Psoas muscle (tissue), 8 donors: Measurements from ENCODE around the gene APLNR. TPM values are rescaled to one million over a fixed set of nuclear protein-coding genes. Genes with fewer than 3 reads are reported as not detected.

Source experiments
- ATAC-seq, 4 donors: fragments of 200-7000 bp; cut with Tn5 transposase; one replicate each; pipeline ENCODE4 v1.9.1; 2020; ENCODE audit warnings: moderate library complexity in 3 of 4, mild to moderate bottlenecking in 2 of 4
- DNase-seq, 2 donors: peaks; one replicate each; pipeline ENCODE4 v3.0.0-alpha.2; 2020
- H3K27ac ChIP-seq: fragments of 200-600 bp; one replicate; pipeline ENCODE4 v1.8.0; 2022
- H3K27me3 ChIP-seq, 3 donors: fragments of 200-600 bp in 1 of 3; one replicate each; pipeline versions ENCODE4 v1.6.1 to v1.8.0; 2013 to 2022; ENCODE audit warnings: low read length in 2 of 3, mild to moderate bottlenecking in 2 of 3, moderate library complexity in 1 of 3; ENCODE audit not compliant: insufficient read depth in 3 of 3
- H3K36me3 ChIP-seq, 2 donors: fragments of 200-600 bp in 1 of 2; one replicate each; pipeline versions ENCODE4 v1.6.1 to v1.8.0; 2013 to 2022; ENCODE audit warnings: low read depth in 1 of 2, mild to moderate bottlenecking in 1 of 2, moderate library complexity in 1 of 2; ENCODE audit not compliant: insufficient read depth in 1 of 2
- H3K4me1 ChIP-seq: fragments of 200-600 bp; one replicate; pipeline ENCODE4 v1.8.0; 2022
- H3K4me3 ChIP-seq: fragments of 200-600 bp; one replicate; pipeline ENCODE4 v1.8.0; 2022; ENCODE audit warnings: mild to moderate bottlenecking
- H3K9me3 ChIP-seq: fragments of 200-600 bp; one replicate; pipeline ENCODE4 v1.8.0; 2022
- CTCF ChIP-seq: fragments of 200-600 bp; IDR thresholded peaks from one replicate; pipeline ENCODE4 v1.8.0; 2022; ENCODE audit warnings: antibody characterized with exemption
- WGBS, 3 donors: extraction: QIAGEN DNeasy Blood & Tissue Kit; methylation state at CpG; one replicate each; pipeline versions ENCODE4 v1.1.6 to v1.1.7; 2013; 5-methylcytosine and 5-hydroxymethylcytosine counted together
- intact Hi-C, 2 donors: fragments of 100-400 bp; cut with DNase I; formaldehyde crosslinking; loops; one replicate each; pipeline versions ENCODE4 v1.11.0 to v1.14.2; 2022
- polyA plus RNA-seq, 3 donors: library from polyadenylated mRNA; stranded (reverse); fragments of 200-250 nt; gene quantifications; one replicate each; pipeline ENCODE4 v1.2.3, GENCODE V29; 2013
- total RNA-seq, 4 donors: library from RNA; stranded (reverse); fragmentation: NEBNext Ultra II Directional in 2 of 4; extraction: Animal tissue kit (Norgen Biotek cat#: 25700) in 2 of 4; gene quantifications; one replicate each; pipeline versions ENCODE4 v1.2.1 to v1.2.4, GENCODE V29; 2021 to 2023
- donor health status: healthy with polysubstance abuse.
- donor health status: DM: no; HTN: no; CAD: no; lungs with moderate emphysema.
- donor health status: Bipolar disorder and iron deficiency.
- donor health status: healthy.
- donor health status: DM: yes; HTN: yes; CAD: no.
- donor health status: DM: no; HTN: no; CAD: no.
- donor health status: DM: no; HTN: no; CAD: no.
- donor health status: DM: yes; HTN: yes; CAD: no.

APLNR gene
- total and polyA plus RNA-seq, 7 donors = 0.75 to 17.0 (median 3.5) TPM

- peaks cover 0 to 26% (median 0%) of the 10 kb centered on the region in 3 donors for H3K27me3 ChIP-seq
- DNase-seq (peak in 1 of 2 donors; percentile 42), ATAC-seq (peak in 1 of 4 donors; percentile 37)
- H3K27ac ChIP-seq = no peak overlapping the region
- 5 to 12% (median 7%) methylated on average over 3 of the region's 3 CpGs for WGBS, 3 donors
- TF ChIP-seq CTCF = peak; percentile 6
- H3K9me3 ChIP-seq = no peaks in the 10 kb centered on the region
- H3K4me3 ChIP-seq = no peak overlapping the region
- no peaks in the 10 kb centered on the region for H3K36me3 ChIP-seq
- peaks cover 14% of the 10 kb centered on the region for H3K4me1 ChIP-seq
- intact Hi-C loops = no loop called here
Observed at GRCh38 chr11:57205041-57205641, 31.9 kb downstream of the APLNR start.

- intact Hi-C loops = loop anchor here in 1 of 2 donors (5.0 kb wide), 1 partner anchor 33 kb away; the partner anchor contains the start of gene APLNR
- H3K27me3 ChIP-seq = peaks cover 0 to 26% (median 0%) of the 10 kb centered on the region in 3 donors
- peaks cover 14% of the 10 kb centered on the region for H3K4me1 ChIP-seq
- H3K27ac ChIP-seq = no peak overlapping the region
- no peaks in the 10 kb centered on the region for H3K9me3 ChIP-seq
- no peak for TF ChIP-seq CTCF
- ATAC-seq = no peak
- WGBS, 3 donors = 46 to 58% (median 52%) methylated on average over 7 of the region's 7 CpGs
- no peak overlapping the region for H3K4me3 ChIP-seq
- H3K36me3 ChIP-seq = no peaks in the 10 kb centered on the region
- no peak for DNase-seq
Observed at GRCh38 chr11:57203882-57204480, 33.1 kb downstream of the APLNR start.

GRCh38 chr11:57203359-57203758, 33.7 kb downstream of the APLNR start:
- Histone ChIP-seq H3K27me3 (peaks cover 0 to 26% (median 0%) of the 10 kb centered on the region in 3 donors), H3K4me1 (peaks cover 14% of the 10 kb centered on the region), H3K4me3 (no peak overlapping the region), H3K36me3 (no peaks in the 10 kb centered on the region), H3K27ac (no peak overlapping the region), H3K9me3 (no peaks in the 10 kb centered on the region)
- intact Hi-C loops = loop anchor here in 1 of 2 donors (5.0 kb wide), 1 partner anchor 34 kb away; the partner anchor contains the start of gene APLNR
- ATAC-seq = peak; percentile 42 to 80 (median 70)
- TF ChIP-seq CTCF = no peak
- DNase-seq = peak; percentile 67 to 87
- WGBS, 3 donors = 8 to 16% (median 9%) methylated on average over 3 of the region's 3 CpGs

- 18 to 22% (median 22%) methylated on average over 10 of the region's 10 CpGs for WGBS, 3 donors
Observed at GRCh38 chr11:57202281-57202680, 34.8 kb downstream of the APLNR start.

More at GRCh38 chr11:57202281-57202680, 34.8 kb downstream of the APLNR start:
- Histone ChIP-seq H3K4me1 (peaks cover 14% of the 10 kb centered on the region), H3K27me3 (peaks cover 0 to 26% (median 0%) of the 10 kb centered on the region in 3 donors), H3K4me3 (no peak overlapping the region), H3K36me3 (no peaks in the 10 kb centered on the region), H3K27ac (no peak overlapping the region), H3K9me3 (no peaks in the 10 kb centered on the region)
- peak in 2 of 4 donors; percentile 30 to 63 for ATAC-seq
- intact Hi-C loops = loop anchor here in 1 of 2 donors (5.0 kb wide), 1 partner anchor 35 kb away; the partner anchor contains the start of gene APLNR
- peak; percentile 72 to 82 for DNase-seq
- TF ChIP-seq CTCF = no peak
